ENCODE results near the gene CCDC3.
"Not testable (repeated sequence)": the region's sequence is repeated elsewhere in the genome, so short reads cannot be mapped to it uniquely, and the experiment has no call there.

The CCDC3 gene

DNA sequence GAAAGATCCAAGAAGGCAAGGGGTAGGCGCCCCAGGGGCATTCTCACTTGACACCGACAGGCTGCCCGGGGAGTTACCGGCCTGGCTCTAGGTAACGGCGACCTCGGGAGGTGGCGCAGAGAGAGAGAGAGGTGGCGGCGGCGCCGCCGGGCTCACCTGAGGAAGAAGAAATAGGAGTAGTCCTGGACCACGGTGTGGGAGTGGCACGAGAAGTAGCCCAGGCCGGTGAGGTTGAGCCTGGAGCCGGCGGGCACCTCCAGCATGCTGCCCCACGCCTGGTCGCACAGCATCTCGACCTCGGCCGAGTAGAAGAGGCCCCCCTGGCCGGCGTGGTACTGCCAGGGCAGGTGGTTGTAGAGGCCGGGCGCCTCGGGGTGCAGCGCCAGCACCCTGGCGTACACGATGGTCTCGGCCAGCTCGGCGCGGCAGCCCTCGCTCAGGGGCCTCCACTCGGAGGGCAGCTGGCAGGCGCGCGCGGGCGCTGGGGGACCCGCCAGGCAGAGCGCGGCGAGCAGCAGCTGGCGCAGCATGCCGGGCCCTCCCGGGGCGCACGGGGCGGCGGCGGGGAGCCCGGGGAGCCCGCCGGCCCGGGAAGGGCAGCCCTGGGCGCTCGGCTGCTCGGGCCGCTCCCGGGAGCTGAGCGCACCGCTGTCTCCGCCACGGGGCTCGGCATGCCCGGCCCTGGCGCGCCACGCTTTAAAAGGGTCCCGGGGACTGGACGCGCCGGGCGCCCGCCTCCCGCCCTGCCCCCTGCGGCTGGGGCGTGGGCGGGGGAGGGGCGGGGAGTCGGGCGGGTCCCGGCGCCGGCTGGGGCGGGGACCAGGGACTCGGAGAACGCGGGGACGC lies at the start of gene CCDC3:
Gene CCDC3 (minus strand): TSS at position 673 of the 846 bp plus-strand sequence. CDS start 143 bp downstream, at position 530.
- no peak for DNase-seq

DNA sequence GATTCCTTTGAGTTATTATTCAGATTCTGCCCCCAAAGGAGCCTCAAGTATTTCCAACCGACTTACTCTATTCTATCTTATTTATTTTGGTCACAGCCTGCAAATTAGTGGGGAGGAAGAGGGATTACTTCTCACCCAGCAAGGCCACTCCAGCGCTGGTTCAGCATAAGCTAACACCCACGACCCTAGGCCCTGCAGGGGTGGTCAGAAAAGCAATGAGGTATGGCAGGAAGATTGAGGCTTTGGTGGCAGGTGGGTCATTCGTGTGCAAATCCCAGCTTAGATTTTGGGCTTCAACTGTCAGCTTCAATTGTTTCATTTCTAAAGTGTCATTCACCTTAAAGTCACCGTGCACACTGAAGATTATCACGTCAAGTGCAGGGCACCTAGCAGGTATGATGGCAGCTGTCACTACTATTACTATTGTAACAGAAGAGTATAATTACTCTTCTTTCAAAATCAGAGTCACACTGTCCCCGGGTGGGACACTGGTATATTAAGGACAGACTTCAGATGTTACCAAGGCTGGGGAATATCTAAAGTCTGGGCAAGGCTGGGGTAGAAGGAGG lies 49.7 kb upstream of the CCDC3 start:
- DNase-seq = no peak

- no peak for DNase-seq
Observed at GRCh38 chr10:13049774-13050420, 48.4 kb upstream of the CCDC3 start.

DNA sequence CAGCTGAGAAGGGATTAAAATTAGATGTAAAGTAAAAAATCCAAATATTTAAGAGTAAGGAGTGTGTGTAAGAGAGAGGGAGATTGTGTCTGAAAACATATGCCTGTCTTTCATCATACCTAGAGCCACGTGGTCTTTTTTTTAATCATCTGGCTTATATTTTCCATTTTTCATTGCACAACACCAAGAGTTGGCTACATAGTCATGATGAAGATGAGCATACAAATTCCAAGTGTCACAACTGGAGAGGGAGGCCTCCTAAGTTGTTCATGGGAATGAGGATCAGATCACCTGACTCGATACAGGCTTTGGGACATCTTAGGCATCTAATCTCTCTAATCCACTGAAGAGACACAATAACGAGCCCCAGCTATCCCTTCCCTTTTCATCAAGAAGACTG lies 47.2 kb upstream of the CCDC3 start:
- DNase-seq = no peak

GRCh38 chr10:13047529-13048206 lies 46.2 kb upstream of the CCDC3 start:
- no peak for DNase-seq

DNA sequence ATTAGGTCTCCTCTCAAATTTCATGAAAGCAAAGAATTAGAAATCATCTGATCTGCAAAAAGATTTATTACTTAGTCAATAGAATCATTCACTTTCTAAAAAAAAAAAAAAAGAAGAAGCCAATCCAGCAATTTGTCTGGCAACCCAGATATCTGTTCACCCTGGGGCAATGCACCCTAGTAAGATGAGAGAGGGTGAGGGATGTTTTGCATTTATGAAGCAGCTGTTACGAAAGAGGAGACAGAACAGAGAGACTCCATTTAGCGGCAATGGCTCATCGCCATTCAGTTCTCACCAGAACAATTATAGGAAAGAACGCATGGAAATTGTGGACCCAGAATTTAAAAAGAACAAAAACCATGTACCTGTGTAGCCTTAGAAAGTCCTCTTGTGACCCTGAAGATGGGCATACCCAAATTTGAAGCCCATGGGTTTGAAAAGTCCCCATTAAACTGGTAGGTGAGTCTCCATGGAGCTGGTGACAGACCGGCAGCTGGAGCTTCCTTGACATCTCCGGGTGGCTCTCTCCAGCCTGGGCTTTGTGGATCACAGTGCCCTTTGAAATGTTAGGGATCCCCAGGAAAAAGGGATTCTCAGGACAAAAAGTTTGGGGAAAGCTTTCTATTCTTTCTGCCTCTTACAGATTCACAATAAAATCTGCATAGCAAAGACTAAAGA lies 45.5 kb upstream of the CCDC3 start:
- DNase-seq = no peak

GRCh38 chr10:13043520-13043919 lies 42.0 kb upstream of the CCDC3 start:
- no peak for DNase-seq

- no peak for DNase-seq
Observed at GRCh38 chr10:13039761-13040160, 38.2 kb upstream of the CCDC3 start.

GRCh38 chr10:13038391-13038790 lies 36.9 kb upstream of the CCDC3 start:
- no peak for DNase-seq

- DNase-seq = no peak
Observed at GRCh38 chr10:13037832-13038231, 36.3 kb upstream of the CCDC3 start.

DNA sequence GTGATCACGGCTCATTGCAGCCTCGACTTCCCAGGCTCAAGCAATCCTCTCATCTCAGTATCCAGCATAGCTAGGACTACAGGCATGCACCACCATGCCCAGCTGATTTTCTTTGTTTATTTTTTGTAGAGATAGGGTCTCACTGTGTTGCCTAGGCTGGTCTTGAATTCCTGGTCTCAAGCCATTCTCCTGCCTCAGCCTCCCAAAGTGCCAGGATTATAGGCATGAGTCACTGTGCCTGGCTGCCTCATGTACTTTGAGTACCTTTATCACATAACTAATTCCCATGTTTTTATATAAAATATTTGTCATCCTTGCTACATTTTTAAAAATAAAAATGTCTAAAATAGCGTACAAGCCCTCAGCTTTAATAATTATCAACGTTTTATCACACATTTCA lies 35.3 kb upstream of the CCDC3 start:
- no peak for DNase-seq

DNA sequence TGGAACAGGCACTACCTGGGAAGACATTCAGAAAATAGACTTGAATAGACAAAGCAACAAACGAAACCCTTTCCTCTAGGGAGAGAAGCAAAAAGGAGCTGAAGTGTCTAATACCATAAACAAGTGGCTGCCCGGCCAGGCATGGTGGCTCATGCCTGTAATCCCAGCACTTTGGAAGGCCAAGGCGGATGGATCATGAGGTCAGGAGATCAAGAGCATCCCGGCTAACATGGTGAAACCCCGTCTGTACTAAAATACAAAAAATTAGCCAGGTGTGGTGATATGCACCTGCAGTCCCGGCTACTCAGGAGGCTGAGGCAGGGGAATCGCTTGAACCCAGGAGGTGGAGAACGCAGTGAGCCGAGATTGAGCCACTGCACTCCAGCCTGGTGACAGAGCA lies 34.2 kb upstream of the CCDC3 start:
- not testable (repeated sequence) for DNase-seq

- no peak for DNase-seq
Observed at GRCh38 chr10:13026873-13027272, 25.4 kb upstream of the CCDC3 start.

DNA sequence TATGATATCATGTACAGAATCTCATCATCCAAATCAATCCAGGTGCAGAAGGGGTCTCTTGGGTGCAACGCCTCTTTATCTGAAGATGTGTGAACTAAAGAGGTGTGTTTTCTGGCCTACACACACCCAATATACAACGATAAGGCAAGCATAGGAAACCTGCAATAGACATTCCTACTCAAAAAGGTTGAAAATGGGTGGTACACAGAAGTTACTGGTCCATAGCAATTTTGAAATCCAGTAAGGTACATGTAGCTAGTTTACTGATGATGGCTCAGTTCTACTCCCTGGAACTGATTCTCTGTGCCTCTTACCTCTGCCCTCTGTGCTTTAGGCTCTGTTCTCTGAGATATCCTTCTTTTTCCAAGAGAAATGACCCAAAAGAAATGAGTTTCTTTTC lies 22.2 kb upstream of the CCDC3 start:
- no peak for DNase-seq

- no peak for DNase-seq
Observed at GRCh38 chr10:13019280-13019679, 17.8 kb upstream of the CCDC3 start.

- no peak for DNase-seq
Observed at GRCh38 chr10:13018171-13018570, 16.7 kb upstream of the CCDC3 start.

- no peak for DNase-seq
Observed at GRCh38 chr10:13016886-13017285, 15.4 kb upstream of the CCDC3 start.

GRCh38 chr10:13016426-13016825 lies 14.9 kb upstream of the CCDC3 start:
- DNase-seq = no peak

- DNase-seq = no peak
Observed at GRCh38 chr10:13006037-13006436, 4.5 kb upstream of the CCDC3 start.

DNA sequence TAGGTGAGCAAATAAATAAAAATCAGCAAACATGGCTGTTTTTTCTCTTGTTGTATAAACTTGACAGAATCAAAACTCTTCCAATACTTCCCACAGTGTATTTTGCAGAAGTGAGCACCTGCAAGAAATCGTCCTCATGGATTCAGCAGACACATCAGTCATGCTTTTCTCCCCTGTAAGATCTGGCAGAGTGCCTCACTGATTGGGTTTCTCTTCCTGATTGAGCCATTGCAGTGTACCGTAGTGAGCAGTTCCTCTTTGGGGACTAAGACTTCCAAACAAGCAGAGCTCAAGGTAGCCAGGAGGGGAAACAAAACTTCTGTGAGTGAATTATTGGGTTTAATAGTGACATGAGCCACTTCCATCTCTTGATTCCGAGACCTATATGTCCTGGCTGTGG lies 2.2 kb upstream of the CCDC3 start:
- no peak for DNase-seq

- DNase-seq = no peak
Observed at GRCh38 chr10:13003004-13003403, 1.5 kb upstream of the CCDC3 start.

DNA sequence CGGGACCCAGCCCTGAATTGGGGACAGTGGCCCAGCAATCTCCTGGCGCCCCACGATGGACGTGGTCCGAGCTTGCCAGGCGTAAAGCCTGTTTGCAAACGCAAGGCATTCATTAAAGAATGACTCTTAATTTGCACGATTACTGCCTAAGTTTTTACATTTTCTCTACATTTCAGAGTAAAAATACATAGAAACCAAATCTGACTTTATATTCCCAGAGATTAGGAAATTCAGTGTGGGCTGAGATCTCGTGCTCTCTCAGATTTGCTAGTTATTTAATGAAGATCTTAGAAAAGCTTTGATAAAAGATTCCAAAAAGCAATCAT lies 337 bp upstream of the CCDC3 start:
- DNase-seq = no peak

GRCh38 chr10:13000431-13000830 lies 1.1 kb downstream of the CCDC3 start:
- no peak for DNase-seq
